A549 (cell line): Measurements from ENCODE around the gene INSYN2B. TPM values are rescaled to one million over a fixed set of nuclear protein-coding genes. Genes with fewer than 3 reads are reported as not detected.

Source experiments
- ATAC-seq, 2 experiments: fragments of 200-7000 bp in 1 of 2; fragments of >200 bp in 1 of 2; cut with Nextera tagmentation in 1 of 2; cut with Tn5 transposase in 1 of 2; 3 replicates each; pipeline versions ENCODE4 v1.8.0 to v1.9.1; 2018 to 2020; ENCODE audit warnings: mild to moderate bottlenecking in 1 of 2, moderate library complexity in 1 of 2
- CTCF ChIA-PET: fragments of 300-600 bp; sonication (Branson Sonifier 250); formaldehyde crosslinking; extraction: SDS; loops from one replicate; lab custom pipeline; 2021; ENCODE audit warnings: antibody characterized with exemption, inconsistent platforms; lab: Yijun Ruan, JAX
- POLR2A ChIA-PET: fragments of 350-600 bp; formaldehyde crosslinking; extraction: SDS; loops from one replicate; lab custom pipeline; 2021; ENCODE audit warnings: antibody characterized with exemption, inconsistent platforms; lab: Yijun Ruan, JAX
- DNase-seq, 2 experiments: peaks; one replicate each; pipeline versions ENCODE4 v3.0.0 to v3.0.0-alpha.2; 2011 to 2016; ENCODE audit warnings: low read depth in 1 of 2, low spot score in 1 of 2
- FAIRE-seq: peaks from 2 replicates; lab custom pipeline; 2011; peaks lifted over from hg19 to GRCh38; lab: Jason Lieb, UNC
- H3K27ac ChIP-seq, 2 experiments: fragments of >200 bp; sonication (Bioruptor Twin); formaldehyde crosslinking; 3 replicates each; pipeline ENCODE4 v1.5.1; 2016 to 2017
- H3K4me1 ChIP-seq: fragments of >200 bp; sonication (Bioruptor Twin); formaldehyde crosslinking; 3 replicates; pipeline ENCODE4 v1.6.1; 2016
- H3K4me2 ChIP-seq: fragments of >200 bp; sonication (Bioruptor Twin); formaldehyde crosslinking; 3 replicates; pipeline ENCODE4 v1.6.1; 2016
- H3K4me3 ChIP-seq: fragments of >200 bp; sonication (Bioruptor Twin); formaldehyde crosslinking; 3 replicates; pipeline ENCODE4 v1.5.1; 2016
- H3K9me3 ChIP-seq: fragments of >200 bp; sonication (Bioruptor Twin); formaldehyde crosslinking; 3 replicates; pipeline ENCODE4 v1.6.1; 2016
- BCL3 ChIP-seq: fragments of >200 bp; sonication (Bioruptor Twin); formaldehyde crosslinking; IDR thresholded peaks from 3 replicates; pipeline ENCODE4 v1.6.1; 2016
- CBX8 ChIP-seq: fragments of 200-600 bp; sonication (generic); IDR thresholded peaks from 2 replicates; pipeline ENCODE4 v1.6.1; 2016
- CHD4 ChIP-seq: fragments of 200-600 bp; sonication (generic); IDR thresholded peaks from 2 replicates; pipeline ENCODE4 v1.6.1; 2016; ENCODE audit warnings: antibody characterized with exemption, mild to moderate bottlenecking, borderline replicate concordance
- CTCF ChIP-seq: fragments of >200 bp; sonication (Bioruptor Twin); formaldehyde crosslinking; IDR thresholded peaks from 3 replicates; pipeline ENCODE4 v1.5.1; 2016
- E2F6 ChIP-seq: IDR thresholded peaks from 2 replicates; pipeline ENCODE4 v1.6.1; 2012; ENCODE audit warnings: low read depth, borderline replicate concordance
- EHMT2 ChIP-seq: fragments of 200-600 bp; sonication (generic); IDR thresholded peaks from 2 replicates; pipeline ENCODE4 v1.6.1; 2016; ENCODE audit warnings: antibody characterized with exemption, low read depth, mild to moderate bottlenecking, moderate library complexity
- EP300 ChIP-seq, 2 experiments: fragments of >200 bp; sonication (Bioruptor Twin); formaldehyde crosslinking; IDR thresholded peaks; 2 replicates in 1 of 2; 3 replicates in 1 of 2; pipeline ENCODE4 v1.6.1; 2016 to 2017
- ESRRA ChIP-seq: fragments of 150-350 bp; IDR thresholded peaks from 2 replicates; pipeline ENCODE4 v1.6.1; 2014; ENCODE audit warnings: mild to moderate bottlenecking, low read length, borderline replicate concordance
- GATA3 ChIP-seq: IDR thresholded peaks from 2 replicates; pipeline ENCODE4 v1.6.1; 2012; ENCODE audit warnings: borderline replicate concordance
- HOXA7 ChIP-seq: fragments of 250-450 bp; sonication (Bioruptor Pico); IDR thresholded peaks from 2 replicates; pipeline ENCODE4 v1.5.0; 2020; ENCODE audit warnings: mild to moderate bottlenecking, moderate library complexity
- HOXB13 ChIP-seq: fragments of 250-450 bp; sonication (Bioruptor Pico); IDR thresholded peaks from 2 replicates; pipeline ENCODE4 v1.5.0; 2020; ENCODE audit warnings: low read depth, mild to moderate bottlenecking, moderate library complexity
- HOXB5 ChIP-seq: fragments of 250-450 bp; sonication (Bioruptor Pico); IDR thresholded peaks from 2 replicates; pipeline ENCODE4 v1.5.0; 2020; ENCODE audit warnings: mild to moderate bottlenecking, moderate library complexity
- MAFK ChIP-seq: fragments of 450-650 bp; IDR thresholded peaks from 2 replicates; pipeline ENCODE4 v1.6.1; 2014; ENCODE audit not compliant: partially characterized antibody
- MYC ChIP-seq: IDR thresholded peaks from 2 replicates; pipeline ENCODE4 v1.6.1; 2012; ENCODE audit warnings: mild to moderate bottlenecking, inconsistent platforms, low read length, improper control_type of control experiment, borderline replicate concordance
- NFE2L2 ChIP-seq: fragments of 150-350 bp; conservative IDR thresholded peaks from 2 replicates; pipeline ENCODE4 v1.6.1; 2014; ENCODE audit warnings: low read length
- NPAS2 ChIP-seq: fragments of 250-450 bp; sonication (Bioruptor Pico); IDR thresholded peaks from 2 replicates; pipeline ENCODE4 v1.8.0; 2022; ENCODE audit warnings: mild to moderate bottlenecking, moderate library complexity, borderline replicate concordance
- RAD21 ChIP-seq, 2 experiments: fragments of >200 bp in 1 of 2; sonication (Bioruptor Twin) in 1 of 2; formaldehyde crosslinking in 1 of 2; IDR thresholded peaks in 1 of 2; conservative IDR thresholded peaks in 1 of 2; 2 replicates in 1 of 2; 3 replicates in 1 of 2; pipeline ENCODE4 v1.6.1; 2012 to 2018; ENCODE audit warnings: inconsistent platforms in 1 of 2
- TP53 ChIP-seq: fragments of 250-450 bp; sonication (Bioruptor Pico); IDR thresholded peaks from 2 replicates; pipeline ENCODE4 v1.5.0; 2021; ENCODE audit warnings: mild to moderate bottlenecking, moderate library complexity
- USF2 ChIP-seq: fragments of 450-650 bp; IDR thresholded peaks from 2 replicates; pipeline ENCODE4 v1.6.1; 2014; ENCODE audit warnings: antibody characterized with exemption
- ZNF302 ChIP-seq: fragments of 250-450 bp; sonication (Bioruptor Pico); IDR thresholded peaks from 2 replicates; pipeline ENCODE4 v1.9.0; 2021; ENCODE audit warnings: inconsistent platforms, mild to moderate bottlenecking, moderate library complexity
- WGBS: methylation state at CpG from one replicate; pipeline ENCODE4 v1.1.6; 2017; ENCODE audit errors: missing lambda C conversion rate; 5-methylcytosine and 5-hydroxymethylcytosine counted together
- polyA plus RNA-seq, 4 experiments: library from polyadenylated mRNA; depleted of rRNA in 3 of 4; stranded (reverse); fragments of >200 nt; fragmentation: RNase III in 1 of 4; extraction: RNeasy Plus Mini Kit Qiagen cat#74134 plus additional on column Dnase treatment in 1 of 4; gene quantifications; 2 replicates in 3 of 4; 3 replicates in 1 of 4; pipeline ENCODE4 v1.2.3, GENCODE V29; 2011 to 2017

INSYN2B gene
- polyA plus RNA-seq, 2 of the 4 experiments (the other 2 are of a cell fraction), result 0.26 to 0.46 TPM

GRCh38 chr5:169864483-169864882 is 115.8 kb downstream of the INSYN2B start:
- 33% methylated on average over 1 of the region's 1 CpG for WGBS
- FAIRE-seq (no peak), DNase-seq (no peak)

GRCh38 chr5:169862391-169862811 is 117.9 kb downstream of the INSYN2B start:
- H3K4me1 ChIP-seq, result no peaks in the 10 kb centered on the region; the same call in 2 of the 3 replicates
- FAIRE-seq, result no peak
- no peak for DNase-seq
- no peak overlapping the region for H3K4me3 ChIP-seq
- 80% methylated on average over 4 of the region's 4 CpGs for WGBS
- no peak overlapping the region for H3K4me2 ChIP-seq
- H3K9me3 ChIP-seq, result no peaks in the 10 kb centered on the region
- no peak overlapping the region for H3K27ac ChIP-seq
- ChIA-PET CTCF (interaction anchor here (0.6 to 1.5 kb wide), 4 partner anchors 38 to 1919 kb away, joined by 3 to 6 read pairs (median 4); partner anchors contain the start of gene INSYN2B), POLR2A (no interaction called here)
- ATAC-seq, result no peak
- TF ChIP-seq BCL3, result no peak
- TF ChIP-seq CHD4, result no peak
- TF ChIP-seq TP53 (CRISPR knock-in tag), result no peak
- no peak for TF ChIP-seq NFE2L2
- TF ChIP-seq E2F6, result no peak
- no peak for TF ChIP-seq ZNF302
- TF ChIP-seq EHMT2, result no peak
- no peak for TF ChIP-seq EP300 (IDR thresholded peaks at IDR 0.05)

More at GRCh38 chr5:169864483-169864882, 115.8 kb downstream of the INSYN2B start:
- H3K4me3 ChIP-seq, result no peak overlapping the region
- CTCF ChIA-PET, result no interaction called here
- TF ChIP-seq HOXA7 (CRISPR knock-in tag) (no peak), TP53 (CRISPR knock-in tag) (no peak), HOXB5 (no peak), CBX8 (no peak), NFE2L2 (no peak), GATA3 (no peak), RAD21 (conservative IDR thresholded peaks at IDR 0.05 in 1 of 2, IDR thresholded peaks at IDR 0.05 in 1 of 2) (no peak), MAFK (no peak), NPAS2 (no peak), HOXB13 (CRISPR knock-in tag) (no peak), MYC (no peak), ZNF302 (no peak), CTCF (no peak), USF2 (no peak), ESRRA (no peak)
- TF ChIP-seq, all 56 proteins: peak for 0
- Histone ChIP-seq H3K9me3 (no peaks in the 10 kb centered on the region), H3K4me2 (no peak overlapping the region), H3K4me1 (no peaks in the 10 kb centered on the region), H3K27ac (no peak overlapping the region)
- POLR2A ChIA-PET, result no interaction called here
- ATAC-seq, result no peak
